Fibroblast of the conjunctiva (primary cell): ENCODE data around the gene DLEC1.
A peak's percentile ranks its signal among the peaks of the same experiment; 100 is the strongest.

Experiments used
- DNase-seq: peaks from one replicate; pipeline ENCODE4 v3.0.0-alpha.2; 2010; ENCODE audit warnings: low read depth

DLEC1 gene

GRCh38 chr3:38001456-38002081, 37.4 kb upstream of the DLEC1 start:
- DNase-seq = no peak

- no peak for DNase-seq
These were observed 36.6 kb upstream of the DLEC1 start for GRCh38 chr3:38002291-38002876.

GRCh38 chr3:38002940-38003339, 36.1 kb upstream of the DLEC1 start:
- no peak for DNase-seq

GRCh38 chr3:38003371-38003816, 35.6 kb upstream of the DLEC1 start:
- no peak for DNase-seq

- DNase-seq = no peak
These were observed 35.1 kb upstream of the DLEC1 start for GRCh38 chr3:38003817-38004414.

- peak; percentile 36 for DNase-seq
These were observed 34.5 kb upstream of the DLEC1 start for GRCh38 chr3:38004415-38005075.

GRCh38 chr3:38005076-38006020, 33.7 kb upstream of the DLEC1 start:
- no peak for DNase-seq

- no peak for DNase-seq
These were observed 33.0 kb upstream of the DLEC1 start for GRCh38 chr3:38006031-38006430.

GRCh38 chr3:38006445-38006995, 32.5 kb upstream of the DLEC1 start:
- no peak for DNase-seq

- no peak for DNase-seq
These were observed 31.3 kb upstream of the DLEC1 start for GRCh38 chr3:38007754-38008090.

GRCh38 chr3:38008191-38008701, 30.8 kb upstream of the DLEC1 start:
- no peak for DNase-seq

GRCh38 chr3:38008971-38009580, 29.9 kb upstream of the DLEC1 start:
- DNase-seq = no peak

GRCh38 chr3:38009807-38010591, 29.0 kb upstream of the DLEC1 start:
- DNase-seq = no peak

- no peak for DNase-seq
These were observed 27.9 kb upstream of the DLEC1 start for GRCh38 chr3:38011111-38011510.

GRCh38 chr3:38015485-38015884, 23.5 kb upstream of the DLEC1 start:
- no peak for DNase-seq

- DNase-seq = no peak
These were observed 23.0 kb upstream of the DLEC1 start for GRCh38 chr3:38015984-38016383.

GRCh38 chr3:38016410-38016809, 22.6 kb upstream of the DLEC1 start:
- no peak for DNase-seq

- no peak for DNase-seq
These were observed 22.1 kb upstream of the DLEC1 start for GRCh38 chr3:38016847-38017444.

- DNase-seq = no peak
These were observed 21.3 kb upstream of the DLEC1 start for GRCh38 chr3:38017445-38018295.
